ENCODE results near the gene SLC44A2. TPM values are rescaled to one million over a fixed set of nuclear protein-coding genes. Genes with fewer than 3 reads are reported as not detected.

The SLC44A2 gene
- total and polyA plus RNA-seq, 2 of the 13 experiments (the other 11 are each of a cell fraction or from before 2014, with no cell fraction given), result 2.4 to 5.6 TPM

- TF ChIP-seq JUNB (CRISPR knock-in tag; IDR thresholded peaks at IDR 0.05; ENCODE audit: borderline replicate concordance), result no peak
- TF ChIP-seq ZNF20 (CRISPR knock-in tag; IDR thresholded peaks at IDR 0.05), result no peak
- no peak for TF ChIP-seq MYNN (CRISPR knock-in tag; IDR thresholded peaks at IDR 0.05; ENCODE audit: low read depth)
- no peak for TF ChIP-seq U2AF1 (optimal IDR thresholded peaks at IDR 0.05; ENCODE audit: low read depth, low read length)
- TF ChIP-seq, protein P1, sequence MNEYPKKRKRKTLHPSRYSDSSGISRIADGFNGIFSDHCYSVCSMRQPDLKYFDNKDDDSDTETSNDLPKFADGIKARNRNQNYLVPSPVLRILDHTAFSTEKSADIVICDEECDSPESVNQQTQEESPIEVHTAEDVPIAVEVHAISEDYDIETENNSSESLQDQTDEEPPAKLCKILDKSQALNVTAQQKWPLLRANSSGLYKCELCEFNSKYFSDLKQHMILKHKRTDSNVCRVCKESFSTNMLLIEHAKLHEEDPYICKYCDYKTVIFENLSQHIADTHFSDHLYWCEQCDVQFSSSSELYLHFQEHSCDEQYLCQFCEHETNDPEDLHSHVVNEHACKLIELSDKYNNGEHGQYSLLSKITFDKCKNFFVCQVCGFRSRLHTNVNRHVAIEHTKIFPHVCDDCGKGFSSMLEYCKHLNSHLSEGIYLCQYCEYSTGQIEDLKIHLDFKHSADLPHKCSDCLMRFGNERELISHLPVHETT (CRISPR knock-in tag; conservative IDR thresholded peaks at IDR 0.05), result no peak; the same call in 1 of the 2 replicates
- TF ChIP-seq BHLHE40 (IDR thresholded peaks at IDR 0.05; ENCODE audit: low read length), result no peak
- TF ChIP-seq ZNF12 (CRISPR knock-in tag; IDR thresholded peaks at IDR 0.05), result no peak
- TF ChIP-seq ETV5 (CRISPR knock-in tag; IDR thresholded peaks at IDR 0.05; ENCODE audit: borderline replicate concordance), result no peak
- TF ChIP-seq ZNF749 (CRISPR knock-in tag; IDR thresholded peaks at IDR 0.05; ENCODE audit: borderline replicate concordance), result no peak
- no peak for TF ChIP-seq CHCHD3 (CRISPR knock-in tag; IDR thresholded peaks at IDR 0.05)
- TF ChIP-seq ZNF782 (CRISPR knock-in tag; IDR thresholded peaks at IDR 0.05; ENCODE audit: borderline replicate concordance), result no peak
- TF ChIP-seq MBD4 (IDR thresholded peaks at IDR 0.05; ENCODE audit: borderline replicate concordance, low read length), result no peak
- TF ChIP-seq ZNF354B (CRISPR knock-in tag; IDR thresholded peaks at IDR 0.05), result no peak
- no peak for TF ChIP-seq CAMTA2 (CRISPR knock-in tag; IDR thresholded peaks at IDR 0.05; ENCODE audit: borderline replicate concordance)
- TF ChIP-seq NR0B2 (CRISPR knock-in tag; IDR thresholded peaks at IDR 0.05), result no peak
- no peak for TF ChIP-seq RAD21 (CRISPR knock-in tag; IDR thresholded peaks at IDR 0.05)
- TF ChIP-seq ZNF335 (CRISPR knock-in tag; IDR thresholded peaks at IDR 0.05), result no peak
- TF ChIP-seq IKZF4 (CRISPR knock-in tag; IDR thresholded peaks at IDR 0.05; ENCODE audit: borderline replicate concordance, low read depth, not compliant biosample characterization), result no peak
- TF ChIP-seq RERE (CRISPR knock-in tag; IDR thresholded peaks at IDR 0.05; ENCODE audit: low read depth), result no peak
- TF ChIP-seq THYN1 (CRISPR knock-in tag; IDR thresholded peaks at IDR 0.05; ENCODE audit: borderline replicate concordance, low read depth), result no peak
- TF ChIP-seq KDM5B (CRISPR knock-in tag; IDR thresholded peaks at IDR 0.05; ENCODE audit: borderline replicate concordance), result no peak
- TF ChIP-seq CENPBD1 (CRISPR knock-in tag; IDR thresholded peaks at IDR 0.05; ENCODE audit: borderline replicate concordance, low read depth), result no peak
Observed at GRCh38 chr19:10602330-10603083, 22.8 kb upstream of the SLC44A2 start (continued).

Measured in HepG2 (cell line).